Panc1 (cell line): Measurements from ENCODE around the gene TRIO. TPM values are rescaled to one million over a fixed set of nuclear protein-coding genes. Genes with fewer than 3 reads are reported as not detected.

Source experiments
- ATAC-seq: fragments of 200-7000 bp; cut with Tn5 transposase; 2 replicates; pipeline ENCODE4 v1.9.1; 2020; ENCODE audit warnings: mild to moderate bottlenecking, moderate library complexity
- BruUV-seq: library from RNA; stranded (reverse); fragments of 400-500 nt; replicated peaks from 2 replicates; lab custom pipeline; 2021; lab: Mats Ljungman, UMichigan
- CTCF ChIA-PET: fragments of 300-600 bp; sonication (Branson Sonifier 250); formaldehyde crosslinking; loops from one replicate; lab custom pipeline; 2022; ENCODE audit warnings: antibody characterized with exemption; lab: Charles Lee
- POLR2A ChIA-PET: fragments of 300-600 bp; sonication (Branson Sonifier 250); formaldehyde crosslinking; loops from one replicate; lab custom pipeline; 2022; ENCODE audit warnings: antibody characterized with exemption; lab: Charles Lee
- DNase-seq: peaks from one replicate; pipeline ENCODE4 v3.0.0-alpha.2; 2010; ENCODE audit warnings: low read depth, low spot score
- H3K27ac ChIP-seq: 2 replicates; pipeline ENCODE4 v1.5.1; 2011; ENCODE audit warnings: mild to moderate bottlenecking, low read length, inconsistent platforms
- H3K27me3 ChIP-seq: fragments of 200-500 bp; sonication (Bioruptor generic); 2 replicates; pipeline ENCODE4 v1.6.0; 2014; ENCODE audit warnings: low read length, inconsistent platforms; ENCODE audit not compliant: control insufficient read depth, insufficient read depth
- H3K36me3 ChIP-seq: fragments of 200-500 bp; sonication (Bioruptor generic); 2 replicates; pipeline ENCODE4 v1.5.1; 2014; ENCODE audit warnings: inconsistent platforms, mild to moderate bottlenecking, low read length, moderate library complexity; ENCODE audit not compliant: control insufficient read depth, insufficient read depth
- H3K4me1 ChIP-seq: 2 replicates; pipeline ENCODE4 v1.5.1; 2011; ENCODE audit warnings: inconsistent platforms, mild to moderate bottlenecking, low read length, moderate library complexity; ENCODE audit not compliant: control insufficient read depth, insufficient read depth
- H3K4me3 ChIP-seq, 2 experiments: 2 replicates each; pipeline ENCODE4 v1.5.1; 2011 to 2012; ENCODE audit warnings: low read depth in 2 of 2, low read length in 2 of 2, mild to moderate bottlenecking in 2 of 2, inconsistent platforms in 1 of 2, moderate library complexity in 1 of 2
- H3K9me3 ChIP-seq: fragments of 200-500 bp; sonication (Bioruptor generic); 2 replicates; pipeline ENCODE4 v1.5.1; 2014; ENCODE audit warnings: low read depth, mild to moderate bottlenecking, inconsistent platforms, low read length, moderate library complexity; ENCODE audit not compliant: control insufficient read depth, insufficient read depth
- CTCF ChIP-seq: fragments of 450-650 bp; IDR thresholded peaks from 2 replicates; pipeline ENCODE4 v1.5.1; 2017; ENCODE audit warnings: mild to moderate bottlenecking
- POLR2AphosphoS5 ChIP-seq: IDR thresholded peaks from 2 replicates; pipeline ENCODE4 v1.6.1; 2012; ENCODE audit warnings: mild to moderate bottlenecking, low read depth, low read length, moderate library complexity
- REST ChIP-seq, 2 experiments: IDR thresholded peaks; 2 replicates each; pipeline ENCODE4 v1.6.1; 2011 to 2012; ENCODE audit warnings: low read depth in 2 of 2, control low read depth in 1 of 2, low read length in 1 of 2, mild to moderate bottlenecking in 1 of 2, moderate library complexity in 1 of 2; ENCODE audit not compliant: insufficient read depth in 1 of 2
- SIN3A ChIP-seq: IDR thresholded peaks from 2 replicates; pipeline ENCODE4 v1.6.1; 2012; ENCODE audit warnings: low read depth, mild to moderate bottlenecking, low read length, moderate library complexity, borderline replicate concordance; ENCODE audit not compliant: insufficient read depth
- TCF7L2 ChIP-seq: IDR thresholded peaks from 2 replicates; pipeline ENCODE4 v1.6.1; 2011; ENCODE audit warnings: mild to moderate bottlenecking, low read depth, low read length, inconsistent platforms
- in situ Hi-C: cut with HindIII; loops from 2 replicates; pipeline ENCODE4 v1.10.0; 2016; ENCODE audit warnings: low sequenced_read_pairs, low pct_unique_long_range_greater_than_20kb
- intact Hi-C: fragments of 100-400 bp; cut with micrococcal nuclease; formaldehyde crosslinking; loops from one replicate; pipeline ENCODE4 v1.10.0; 2022; ENCODE audit not compliant: unreplicated experiment
- total RNA-seq: library from RNA; stranded (reverse); gene quantifications from one replicate; pipeline ENCODE4 v1.2.1, GENCODE V29; 2021; ENCODE audit not compliant: unreplicated experiment

TRIO gene
- total RNA-seq, 1 experiment from 2014 or later: 349 TPM

- DNase-seq (no peak), ATAC-seq (no peak)
- intact Hi-C loops (no loop called here), in situ Hi-C loops (no loop called here)
- H3K27me3 ChIP-seq: no peaks in the 10 kb centered on the region
- no peak overlapping the region for H3K4me3 ChIP-seq
- peaks cover 4% of the 10 kb centered on the region for H3K4me1 ChIP-seq
- ChIA-PET POLR2A (no interaction called here), CTCF (no interaction called here)
- peaks cover 50% of the 10 kb centered on the region for H3K36me3 ChIP-seq
- BruUV-seq: no TSS peak
- no peak overlapping the region for H3K27ac ChIP-seq
- H3K9me3 ChIP-seq: no peaks in the 10 kb centered on the region
- TF ChIP-seq CTCF (no peak), REST (IDR thresholded peaks at IDR 0.05; ENCODE audit: insufficient read depth in 1 of 2, low read depth in 2 of 2, low read length in 1 of 2) (no peak), POLR2AphosphoS5 (no peak; the same call in 1 of the 2 replicates), SIN3A (no peak), TCF7L2 (no peak)
Measured at GRCh38 chr5:14299666-14300065, 156.5 kb downstream of the TRIO start.

DNA sequence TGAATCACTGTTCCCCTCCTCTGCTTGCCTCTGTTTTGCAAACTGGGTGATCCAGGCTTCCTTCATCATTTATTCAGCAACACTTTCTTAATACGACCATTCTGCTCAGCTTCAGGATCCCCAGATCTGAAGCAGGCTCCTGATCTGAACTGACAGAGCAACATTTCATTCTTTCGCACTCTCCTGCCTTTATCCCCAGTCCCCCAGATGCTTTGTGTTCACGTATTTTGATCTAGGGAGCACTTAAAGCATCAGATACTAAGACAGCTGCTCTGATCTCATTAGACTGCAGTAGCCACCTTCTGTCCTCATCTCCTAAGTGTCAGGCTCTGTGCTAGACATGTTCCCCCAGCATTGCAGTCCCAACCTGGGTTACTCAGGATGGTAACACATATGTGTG is 158.0 kb downstream of the TRIO start:
- Histone ChIP-seq H3K27me3 (no peaks in the 10 kb centered on the region), H3K4me3 (no peak overlapping the region), H3K9me3 (no peaks in the 10 kb centered on the region), H3K27ac (no peak overlapping the region), H3K36me3 (peaks cover 44% of the 10 kb centered on the region), H3K4me1 (peaks cover 19% of the 10 kb centered on the region)
- intact Hi-C loops: no loop called here
- no peak for TF ChIP-seq CTCF
- no peak for TF ChIP-seq REST (IDR thresholded peaks at IDR 0.05; ENCODE audit: insufficient read depth in 1 of 2, low read depth in 2 of 2, low read length in 1 of 2)
- no peak for TF ChIP-seq SIN3A
- no peak for TF ChIP-seq TCF7L2
- TF ChIP-seq POLR2AphosphoS5: no peak
- POLR2A ChIA-PET: no interaction called here
- no TSS peak for BruUV-seq
- no peak for DNase-seq
- in situ Hi-C loops: no loop called here
- CTCF ChIA-PET: no interaction called here
- no peak for ATAC-seq
